Measurements from ENCODE around the gene CSTA. TPM values are rescaled to one million over a fixed set of nuclear protein-coding genes. Genes with fewer than 3 reads are reported as not detected.

CSTA gene
- total RNA-seq, 1 donor from 2014 or later, result 2,321 TPM

DNA sequence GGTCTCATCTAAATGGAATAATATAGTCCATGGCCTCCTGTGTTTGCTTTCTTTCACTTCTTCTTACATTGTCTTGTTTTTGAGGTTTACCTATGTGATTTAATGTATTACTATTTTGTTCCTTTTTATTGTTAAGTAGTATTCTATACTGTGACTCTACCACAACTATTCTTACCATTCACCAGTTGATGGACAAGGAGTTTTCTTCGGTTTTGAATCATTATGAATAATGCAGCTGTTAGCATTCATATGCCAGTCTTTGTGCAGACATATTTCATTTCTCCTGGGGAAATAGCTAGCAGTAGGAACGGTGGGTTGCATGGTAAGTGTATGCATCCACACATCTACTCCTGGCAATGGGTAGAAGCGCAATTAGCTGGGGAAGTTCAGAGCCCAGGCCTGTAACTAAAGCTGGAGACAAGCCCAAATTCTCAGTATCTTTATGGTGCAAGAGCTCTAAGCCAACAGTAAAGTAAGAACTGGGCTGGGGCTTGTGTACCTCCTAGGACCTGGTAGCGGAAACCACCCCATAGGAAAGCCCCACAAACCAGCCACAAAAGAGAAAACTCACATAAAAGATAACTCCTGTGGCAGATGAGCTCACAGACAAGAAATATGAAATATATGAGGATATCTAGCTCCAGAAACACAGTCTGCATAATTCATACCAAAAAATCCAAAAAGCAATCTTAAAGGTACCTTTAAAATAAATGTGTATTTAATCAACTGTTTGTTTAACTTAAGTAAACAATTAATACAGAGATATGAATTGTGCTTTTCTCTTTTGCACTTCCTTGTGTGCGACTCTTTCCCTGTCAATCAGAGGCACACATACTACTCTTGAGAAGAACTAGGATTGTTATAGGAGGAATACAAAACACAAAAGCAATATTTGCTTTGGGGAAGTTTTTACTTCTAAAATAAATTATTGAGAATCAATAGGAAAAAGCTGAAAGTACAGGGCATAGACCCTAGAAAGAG is 2.7 kb upstream of the CSTA start:
- ATAC-seq, result no peak

DNA sequence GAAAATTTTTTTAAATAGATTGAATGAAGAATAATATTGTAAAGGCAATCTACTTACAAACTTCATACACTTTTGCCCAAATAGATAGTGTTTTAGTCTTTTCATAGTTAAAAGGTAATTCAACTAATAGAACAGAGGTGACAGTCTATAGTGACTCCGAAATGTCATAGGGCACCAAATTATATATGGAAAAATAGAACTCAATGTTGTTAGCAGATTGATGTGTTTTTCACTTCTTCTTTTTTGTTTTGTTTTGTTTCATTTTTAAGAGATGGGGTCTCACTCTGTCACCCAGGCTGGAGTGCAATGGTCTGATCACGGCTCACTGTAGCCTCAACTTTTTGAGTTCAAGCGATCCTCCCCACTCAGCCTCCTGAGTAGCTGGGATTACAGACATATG is 721 bp downstream of the CSTA start:
- ATAC-seq, result no peak

DNA sequence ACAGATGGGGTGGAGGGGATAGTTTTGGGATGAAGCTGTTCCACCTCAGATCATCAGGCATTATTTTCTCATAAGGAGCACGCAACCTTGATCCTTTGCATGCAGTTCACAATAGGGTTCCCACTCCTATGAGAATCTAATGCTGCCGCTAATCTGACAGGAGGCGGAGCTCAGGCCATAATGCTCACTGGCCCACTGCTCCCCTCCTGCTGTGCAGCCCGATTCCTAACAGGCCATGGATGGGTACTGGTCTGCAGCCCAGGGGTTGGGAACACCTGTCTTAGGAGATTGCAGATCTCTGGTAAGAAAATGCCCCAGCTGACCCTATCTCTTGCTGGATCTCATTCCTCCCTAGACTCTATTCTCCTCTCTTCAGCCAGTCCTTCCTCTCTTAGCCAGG is 6.8 kb downstream of the CSTA start:
- no peak for ATAC-seq

DNA sequence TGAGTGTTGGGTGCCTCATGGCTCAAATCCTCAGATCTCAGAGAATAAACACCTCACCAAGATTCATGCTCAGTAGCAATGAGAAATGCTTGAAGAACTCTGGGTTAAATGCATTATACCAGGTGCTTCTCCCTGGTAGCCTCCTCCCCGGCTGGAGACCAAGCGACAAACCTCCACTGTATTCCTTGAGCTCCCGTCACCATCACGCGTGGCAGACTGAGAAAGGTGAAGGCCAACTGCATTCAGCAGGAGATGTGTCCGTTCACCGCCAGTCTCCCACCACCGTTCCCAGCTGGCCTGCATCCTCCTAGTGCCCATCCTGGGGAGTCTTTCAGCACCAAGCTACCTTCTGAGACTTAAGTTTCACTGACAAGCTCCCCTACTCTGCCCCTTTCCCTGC is 7.5 kb downstream of the CSTA start:
- no peak for ATAC-seq

DNA sequence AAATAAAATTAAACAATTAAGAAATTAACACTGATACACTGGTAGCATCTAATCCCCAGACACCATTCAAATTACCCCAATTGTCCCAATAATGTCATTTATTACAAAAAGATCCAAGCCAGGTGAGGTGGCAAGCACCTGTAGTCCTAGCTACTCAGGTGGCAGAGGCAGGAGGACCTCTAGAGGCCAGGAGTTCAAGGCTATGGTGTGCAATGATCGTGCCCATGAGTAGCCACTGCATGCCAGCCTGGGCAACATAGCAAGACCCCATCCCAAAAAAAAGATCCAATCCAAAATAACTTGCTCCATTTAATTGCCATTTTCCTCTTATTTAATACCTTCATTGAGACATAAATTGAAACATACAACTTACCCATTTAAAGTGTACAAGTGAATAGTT is 17.8 kb downstream of the CSTA start:
- peak; percentile 53 for ATAC-seq

DNA sequence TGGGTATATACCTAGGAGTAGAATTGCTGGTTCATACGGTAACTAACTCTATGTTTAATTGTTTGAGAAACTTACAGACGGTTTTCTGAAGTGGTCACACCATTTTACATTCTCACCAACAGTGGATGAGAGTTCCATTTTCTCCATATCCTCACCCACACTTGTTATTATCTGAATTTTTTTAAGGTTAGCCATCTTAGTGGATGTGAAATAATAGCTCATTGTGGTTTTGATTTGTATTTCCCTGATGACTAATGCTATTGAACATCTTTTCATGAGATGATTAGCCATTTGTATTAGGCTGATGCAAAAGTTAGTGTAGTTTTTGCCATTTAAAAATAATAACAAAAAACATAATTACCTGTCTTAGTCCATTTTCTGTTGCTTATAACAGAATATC is 18.6 kb downstream of the CSTA start:
- ATAC-seq, result peak; percentile 22

DNA sequence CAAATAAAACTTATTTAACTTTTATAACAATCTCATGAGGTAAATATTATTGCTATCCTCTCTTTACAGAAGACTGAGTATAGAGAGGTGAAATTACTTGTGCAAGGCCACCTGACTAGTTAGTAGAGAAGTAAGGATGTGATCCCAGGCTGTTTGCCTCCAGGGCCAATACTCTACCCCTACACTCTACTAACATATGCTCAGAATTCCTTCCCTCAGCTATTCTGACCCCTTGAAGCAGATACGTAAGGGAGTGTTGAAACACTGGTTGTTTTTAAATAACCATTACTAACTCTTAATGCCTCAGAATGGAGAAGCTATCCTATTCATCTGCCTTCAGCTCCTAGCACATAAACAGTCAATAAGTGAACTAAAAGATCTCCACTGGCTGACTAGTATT is 24.1 kb downstream of the CSTA start:
- ATAC-seq, result no peak

DNA sequence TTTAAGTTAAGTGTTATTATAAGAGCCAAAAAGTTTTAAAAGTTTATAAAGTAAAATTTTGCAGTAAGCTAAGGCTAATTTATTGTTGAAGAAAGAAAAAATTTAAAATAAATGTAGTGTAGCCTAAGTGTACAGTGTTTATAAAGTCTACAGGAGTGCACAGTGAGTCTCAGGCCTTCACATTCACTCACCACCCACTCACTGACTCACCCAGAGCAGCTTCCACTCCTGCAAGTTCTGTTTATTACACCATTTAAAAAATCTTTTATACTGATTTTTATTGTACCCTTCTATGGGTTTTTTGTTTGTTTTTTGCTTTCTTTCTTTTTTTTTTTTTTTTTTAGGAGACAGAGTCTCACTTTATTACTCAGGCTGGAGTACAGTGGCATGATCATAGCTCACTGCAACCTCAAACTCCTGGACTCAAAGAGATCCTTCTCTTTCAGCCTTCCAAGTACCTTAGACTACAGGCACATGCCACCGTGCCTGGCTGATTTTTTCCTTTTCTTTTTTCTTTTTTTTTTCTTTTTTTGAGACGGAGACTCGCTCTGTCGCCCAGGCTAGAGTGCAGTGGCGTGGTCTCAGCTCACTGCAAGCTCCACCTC is 25.9 kb downstream of the CSTA start:
- ATAC-seq, result no peak

DNA sequence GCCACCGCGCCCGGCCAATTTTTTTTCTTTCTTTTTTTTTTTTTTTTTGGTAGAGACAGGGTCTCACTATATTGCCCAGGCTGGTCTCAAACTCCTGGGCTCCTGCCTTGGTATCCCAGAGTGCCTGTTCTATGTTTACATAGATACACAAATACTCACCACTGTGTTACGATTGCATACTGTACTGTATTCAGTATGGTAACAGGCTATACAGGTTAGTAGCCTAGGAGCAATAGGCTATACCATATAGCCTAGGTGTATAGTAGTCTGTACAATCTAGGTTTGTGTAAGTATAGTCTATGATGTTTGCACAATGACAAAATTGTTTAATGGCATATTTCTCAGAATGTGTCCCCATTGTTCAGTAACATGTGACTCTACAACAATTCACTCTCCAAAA is 26.6 kb downstream of the CSTA start:
- peak; percentile 76 for ATAC-seq

DNA sequence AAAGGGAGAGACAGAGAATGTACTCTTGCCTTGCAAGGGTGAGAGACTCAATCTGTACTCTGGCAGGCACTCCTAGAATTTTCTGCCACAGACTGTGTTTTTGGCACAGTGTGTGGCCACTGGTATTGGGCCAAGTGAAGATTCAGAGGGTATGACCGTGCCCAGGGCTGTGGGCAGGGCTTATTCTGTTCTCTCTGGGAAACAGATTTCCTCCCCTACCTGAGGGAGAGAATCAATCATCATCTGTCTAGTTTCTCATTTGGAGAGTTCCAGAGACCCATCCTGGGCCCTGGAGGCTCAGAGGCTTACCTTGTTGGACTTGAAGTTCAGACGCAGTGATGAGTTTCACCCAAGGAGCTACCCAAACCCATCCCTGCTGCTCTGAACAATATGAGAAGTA is 28.2 kb downstream of the CSTA start:
- peak; percentile 88 for ATAC-seq

DNA sequence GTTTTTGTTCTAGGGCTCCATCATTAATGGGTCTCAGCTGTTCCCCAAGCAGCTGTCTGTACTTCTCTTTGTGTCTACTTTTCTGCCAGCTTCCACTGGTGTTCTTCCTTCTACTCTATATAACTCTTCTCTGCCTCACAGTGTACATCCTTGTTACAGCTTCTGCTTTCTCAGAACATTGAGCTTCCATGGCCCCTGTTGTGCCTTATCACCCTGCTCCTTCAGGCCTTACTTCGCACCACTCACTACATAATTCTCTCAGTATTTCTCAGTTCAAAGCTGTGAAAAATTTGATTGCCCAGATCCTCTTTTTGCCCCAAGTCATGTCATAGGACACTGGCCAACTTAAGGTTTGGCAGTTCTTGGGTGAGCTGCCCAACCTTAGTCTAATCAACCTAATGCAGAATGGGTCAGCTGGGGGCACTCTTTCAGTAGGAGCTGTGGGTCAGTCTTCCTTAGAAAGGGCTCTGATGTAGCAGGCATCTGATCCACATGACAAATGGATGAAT is 28.9 kb downstream of the CSTA start:
- no peak for ATAC-seq

DNA sequence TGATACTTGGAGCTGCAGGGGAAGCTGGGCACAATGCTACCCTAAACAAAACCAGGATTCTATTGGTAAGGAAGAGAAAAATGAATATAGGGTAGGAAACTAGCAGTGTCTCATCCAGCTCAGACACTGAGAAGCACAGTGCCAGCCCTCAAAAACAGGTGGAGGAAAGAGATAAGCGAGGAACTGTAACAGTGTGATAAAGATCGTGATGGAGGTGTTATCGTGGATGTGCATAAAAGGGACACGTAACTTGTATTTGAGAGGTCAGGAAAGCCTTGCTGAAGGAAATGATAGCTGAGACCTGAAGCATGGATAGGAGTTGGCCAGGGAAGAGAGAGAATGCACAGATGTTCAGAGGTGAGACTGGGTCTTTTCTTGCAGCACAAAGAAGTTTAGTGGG is 30.6 kb downstream of the CSTA start:
- ATAC-seq, result no peak

DNA sequence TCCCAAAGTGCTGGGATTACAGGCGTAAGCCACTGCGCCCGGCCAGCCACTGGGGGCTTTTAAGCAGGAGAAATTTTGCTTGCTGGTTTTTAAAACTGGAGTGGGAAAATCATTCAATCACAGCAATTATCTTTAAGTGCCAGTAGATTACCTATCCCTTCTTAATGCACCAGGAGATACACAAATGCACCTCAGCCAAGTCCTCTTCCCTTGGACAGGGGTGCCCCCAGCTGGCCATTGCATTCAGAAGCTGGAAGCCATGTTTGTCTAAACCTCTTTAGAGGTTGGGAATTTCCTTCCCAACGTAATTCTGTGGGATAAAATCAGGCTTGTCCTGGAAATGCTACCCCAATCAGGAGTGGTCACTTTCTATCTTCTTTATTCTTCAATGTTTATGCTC is 31.4 kb downstream of the CSTA start:
- ATAC-seq, result no peak

DNA sequence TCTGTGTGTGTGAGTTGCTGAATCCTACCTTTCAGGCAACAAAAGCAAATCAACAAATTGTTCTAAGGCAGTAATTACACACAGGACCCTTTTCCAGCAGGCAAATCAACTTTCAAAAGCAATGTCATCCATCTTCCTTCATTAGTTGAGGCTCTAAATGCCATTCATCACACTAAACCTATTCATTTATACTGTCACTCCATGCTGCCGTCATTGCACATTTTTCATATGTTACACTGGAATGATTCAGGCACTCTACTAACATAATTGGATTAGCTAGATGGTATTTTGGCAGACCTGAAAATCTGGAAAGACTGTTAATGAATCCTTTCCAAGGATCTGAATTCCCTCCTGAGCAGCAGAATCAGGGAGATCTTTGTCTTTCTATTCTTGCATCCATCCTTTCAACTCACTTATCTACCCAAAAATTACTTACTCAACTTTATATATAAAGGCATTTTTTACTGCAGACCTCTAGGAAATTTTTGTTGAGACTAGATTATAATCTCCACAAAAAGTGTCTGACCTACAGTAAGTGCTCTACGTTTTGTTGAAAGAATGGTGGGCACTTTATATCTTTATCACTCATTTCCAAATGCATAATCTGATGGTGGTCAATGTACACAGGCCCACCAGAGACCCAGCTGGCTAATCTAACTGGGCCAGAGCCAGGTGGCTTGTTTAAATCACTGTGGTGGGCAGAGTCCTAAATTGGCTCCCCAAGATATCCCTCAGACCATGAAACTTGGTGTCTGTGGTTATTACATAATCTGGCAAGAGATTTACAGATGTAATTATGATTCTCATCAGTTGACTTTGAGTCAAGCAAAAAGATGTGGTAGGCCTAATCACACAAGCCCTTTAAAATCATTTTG is 33.0 kb downstream of the CSTA start:
- peak; percentile 76 for ATAC-seq

DNA sequence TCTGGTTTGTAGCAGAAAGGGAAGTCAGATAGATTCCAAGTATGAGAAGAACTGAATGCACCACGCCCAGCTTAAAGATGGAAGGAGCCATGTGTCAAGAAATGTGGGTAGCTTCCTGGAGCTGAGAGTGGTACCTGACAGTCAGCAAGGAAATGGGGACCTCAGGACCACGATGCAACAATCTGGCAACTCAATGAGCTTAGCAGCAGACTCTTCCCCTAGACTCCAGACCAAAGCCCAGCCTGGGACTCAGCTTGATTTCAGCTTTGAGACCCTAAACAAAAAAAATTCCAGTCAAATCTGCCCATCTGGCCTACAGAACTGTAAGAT is 33.6 kb downstream of the CSTA start:
- ATAC-seq, result no peak

DNA sequence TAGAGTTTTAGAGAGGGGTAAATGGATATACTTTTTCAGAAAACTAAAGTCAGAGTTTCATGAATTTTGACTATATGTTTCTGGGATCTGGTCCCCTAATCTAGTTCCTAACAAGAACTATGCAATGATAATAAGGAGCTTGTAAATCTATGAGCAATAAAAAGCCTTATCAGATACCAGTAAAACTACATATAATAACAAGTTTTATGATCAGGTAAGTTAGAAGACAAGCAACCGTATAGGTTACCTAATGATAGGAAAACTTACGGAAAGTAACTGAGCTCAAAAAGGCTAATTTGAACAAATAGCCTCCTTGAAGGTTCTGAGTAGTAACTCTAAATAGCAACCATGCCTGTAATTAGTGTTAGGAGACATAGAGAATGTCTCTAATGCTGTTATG is 37.0 kb downstream of the CSTA start:
- ATAC-seq, result no peak

DNA sequence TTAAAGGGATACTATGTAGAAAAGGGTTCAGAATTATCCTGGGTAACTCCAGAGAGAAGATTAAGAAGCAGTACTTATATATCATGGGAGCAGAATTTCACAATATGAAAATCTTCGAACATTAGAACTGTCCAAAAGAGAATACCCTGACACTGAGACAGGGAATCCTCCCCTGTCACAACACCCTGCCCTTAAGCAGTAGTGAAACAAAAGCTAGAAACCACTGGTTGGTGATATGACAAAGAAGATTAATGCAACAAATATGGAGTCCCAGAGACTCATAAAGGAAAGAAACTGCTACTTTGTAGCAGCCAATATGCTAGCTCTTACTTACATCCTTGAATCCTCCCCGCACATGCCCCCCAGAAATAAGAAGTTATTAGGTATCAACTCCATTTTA is 39.4 kb downstream of the CSTA start:
- ATAC-seq, result peak; percentile 16

DNA sequence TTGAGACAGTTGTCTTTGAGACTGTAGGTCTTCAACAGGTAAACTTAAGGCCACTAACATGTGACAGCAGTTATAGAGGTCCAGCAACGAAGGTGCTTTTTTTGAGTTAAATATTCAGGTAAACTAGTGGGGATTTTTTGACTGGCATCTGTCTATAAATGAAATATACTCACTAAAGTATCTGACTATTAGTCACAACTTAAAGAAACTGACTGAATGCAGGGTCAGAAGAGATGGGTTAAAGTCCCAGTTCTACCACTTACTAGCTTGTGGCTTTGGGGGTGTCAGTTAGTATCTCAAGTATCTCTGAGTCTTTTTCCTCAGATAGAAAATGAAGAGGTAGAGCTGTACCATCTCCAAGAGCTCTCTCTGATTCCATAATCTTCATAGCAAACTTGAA is 40.0 kb downstream of the CSTA start:
- no peak for ATAC-seq

DNA sequence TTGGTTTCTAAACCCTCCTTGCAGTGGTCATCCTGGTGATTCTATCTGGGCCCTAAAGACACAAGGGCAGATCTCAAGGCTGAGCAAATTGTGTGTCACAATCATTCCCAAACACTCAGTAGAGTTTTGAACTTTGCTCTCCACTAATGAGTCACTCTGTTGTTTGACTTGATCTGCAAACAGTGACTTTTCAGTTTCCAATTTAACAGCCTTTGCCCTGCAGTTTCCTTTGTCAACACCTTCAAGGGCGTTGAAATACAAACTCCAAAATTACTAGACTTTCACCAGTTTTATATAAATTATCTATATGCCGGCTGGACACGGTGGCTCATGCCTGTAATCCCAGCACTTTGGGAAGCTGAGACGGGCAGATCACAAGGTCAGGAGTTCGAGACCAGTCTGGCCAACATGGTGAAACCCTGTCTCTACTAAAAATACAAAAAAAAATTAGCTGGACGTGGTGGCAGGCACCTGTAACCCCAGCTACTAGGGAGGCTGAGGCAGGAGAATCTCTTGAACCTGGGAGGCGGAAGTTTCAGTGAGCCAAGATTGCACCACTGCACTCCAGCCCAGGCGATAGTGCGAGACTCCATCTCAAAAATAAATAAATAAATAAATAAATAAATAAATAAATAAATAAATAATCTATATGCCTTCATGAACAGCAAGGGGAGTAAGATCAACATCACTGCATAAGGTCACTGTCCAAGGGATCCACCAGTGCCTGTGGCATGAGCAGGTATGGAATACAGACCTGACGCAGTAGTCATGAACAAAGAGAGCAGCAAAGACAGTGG is 40.7 kb downstream of the CSTA start:
- ATAC-seq, result peak; percentile 84

DNA sequence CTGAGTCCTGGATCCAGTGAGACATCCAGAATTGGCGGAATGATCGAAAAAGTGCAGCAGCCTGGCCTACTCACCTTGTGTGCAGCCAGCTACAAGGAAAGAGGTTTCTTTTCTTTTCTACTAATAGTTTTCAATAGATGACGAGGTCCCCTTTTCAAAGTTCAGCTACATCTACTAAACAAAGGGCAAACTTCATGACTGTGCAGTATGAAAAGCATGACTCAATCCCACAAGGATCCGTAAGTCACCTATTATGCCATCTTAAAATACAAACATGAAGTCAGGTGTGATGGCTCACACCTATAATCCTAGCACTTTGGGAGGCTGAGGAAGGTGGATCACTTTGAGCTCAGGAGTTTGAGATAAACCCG is 41.3 kb downstream of the CSTA start:
- ATAC-seq, result peak; percentile 93

DNA sequence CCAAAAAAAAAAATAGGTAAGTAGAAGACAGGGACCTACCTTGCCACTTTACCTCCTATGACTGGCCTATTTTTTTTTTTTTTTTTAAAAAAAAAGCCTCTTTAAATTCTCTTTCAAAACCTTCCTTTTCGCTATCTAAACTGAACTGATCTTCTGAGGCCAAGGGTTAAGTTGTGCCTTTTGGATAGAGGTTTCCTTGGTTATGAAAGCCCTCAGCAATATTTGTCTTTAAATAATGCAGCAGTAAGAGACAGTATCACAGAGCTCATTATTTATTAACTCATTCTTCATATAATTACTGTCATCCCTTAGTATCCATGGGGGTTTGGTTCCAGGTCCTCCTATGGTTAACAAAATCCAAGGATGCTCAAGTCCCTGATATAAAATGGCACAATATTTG is 49.0 kb downstream of the CSTA start:
- ATAC-seq, result no peak

DNA sequence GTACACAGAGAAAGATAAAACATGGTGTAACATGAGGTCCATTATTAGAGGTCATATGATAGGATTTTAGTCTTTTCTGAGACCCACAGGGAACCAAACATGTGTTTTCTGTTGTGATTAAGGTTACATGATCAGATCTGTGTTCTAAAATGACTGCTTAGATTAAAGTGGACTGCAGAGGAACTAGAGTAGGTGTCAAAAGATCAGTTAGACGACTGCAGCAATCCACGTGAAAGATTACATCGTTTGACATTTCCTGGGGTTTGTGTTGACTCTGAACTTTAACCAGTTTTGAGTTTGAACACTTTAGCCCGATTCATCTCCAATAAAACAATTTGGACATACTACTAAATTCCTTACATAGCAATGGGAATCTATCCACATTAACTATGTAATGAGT is 52.9 kb downstream of the CSTA start:
- no peak for ATAC-seq

Measured in esophagus mucosa (tissue), 1 donor.